OCI-LY1 (cell line): ENCODE measurements around the gene CSNK1A1.

Source experiments
- H2AFZ ChIP-seq: fragments of 200-600 bp; sonication (generic), shearing (Covaris generic); 2 replicates; pipeline ENCODE4 v1.6.0; 2014; ENCODE audit warnings: antibody characterized with exemption, mild to moderate bottlenecking, low read length
- H3F3A ChIP-seq: fragments of 200-600 bp; sonication (generic), shearing (Covaris generic); 2 replicates; pipeline ENCODE4 v1.6.0; 2014; ENCODE audit warnings: mild to moderate bottlenecking, antibody characterized with exemption, low read length, moderate library complexity; ENCODE audit not compliant: insufficient read depth
- H3K27ac ChIP-seq: fragments of 200-600 bp; sonication (generic); 2 replicates; pipeline ENCODE4 v1.5.1; 2014; ENCODE audit warnings: low read length, mixed run types, mild to moderate bottlenecking, low read depth; ENCODE audit not compliant: poor library complexity, severe bottlenecking
- H3K27me3 ChIP-seq: fragments of 200-600 bp; sonication (generic); 2 replicates; pipeline ENCODE4 v1.6.0; 2014; ENCODE audit warnings: antibody characterized with exemption, mild to moderate bottlenecking, low read length, moderate library complexity; ENCODE audit not compliant: insufficient read depth
- H3K36me3 ChIP-seq: fragments of 200-600 bp; sonication (generic); 2 replicates; pipeline ENCODE4 v1.6.1; 2014; ENCODE audit warnings: mild to moderate bottlenecking, antibody characterized with exemption, low read length, moderate library complexity, mixed read lengths; ENCODE audit not compliant: insufficient read depth
- H3K4me1 ChIP-seq: fragments of 200-600 bp; sonication (generic); 2 replicates; pipeline ENCODE4 v1.5.1; 2014; ENCODE audit warnings: mild to moderate bottlenecking, low read length, moderate library complexity; ENCODE audit not compliant: insufficient read depth, severe bottlenecking
- H3K4me2 ChIP-seq: fragments of 200-600 bp; sonication (generic), shearing (Covaris generic); 2 replicates; pipeline ENCODE4 v1.6.1; 2014; ENCODE audit warnings: low read length
- H3K4me3 ChIP-seq: fragments of 200-600 bp; sonication (generic); 2 replicates; pipeline ENCODE4 v1.5.1; 2014; ENCODE audit warnings: low read length, low read depth, mild to moderate bottlenecking, mixed read lengths; ENCODE audit not compliant: poor library complexity, severe bottlenecking
- H3K79me2 ChIP-seq: fragments of 200-600 bp; shearing (Covaris generic); 2 replicates; pipeline ENCODE4 v1.6.1; 2016; ENCODE audit warnings: mixed run types, low read length, mixed read lengths; ENCODE audit not compliant: insufficient read depth
- H3K9ac ChIP-seq: fragments of 200-600 bp; sonication (generic), shearing (Covaris generic); 2 replicates; pipeline ENCODE4 v1.6.1; 2014; ENCODE audit warnings: mild to moderate bottlenecking, low read length, mixed read lengths
- H3K9me2 ChIP-seq: fragments of 200-600 bp; sonication (generic), shearing (Covaris generic); 2 replicates; pipeline ENCODE4 v1.6.1; 2014; ENCODE audit warnings: low read depth, mild to moderate bottlenecking, low read length, mixed read lengths
- H3K9me3 ChIP-seq: fragments of 200-600 bp; shearing (Covaris generic); 2 replicates; pipeline ENCODE4 v1.6.1; 2014; ENCODE audit warnings: low read length, mixed read lengths
- H4K20me1 ChIP-seq: fragments of 200-600 bp; sonication (generic), shearing (Covaris generic); 2 replicates; pipeline ENCODE4 v1.6.0; 2016; ENCODE audit warnings: mild to moderate bottlenecking, low read length; ENCODE audit not compliant: insufficient read depth
- CTCF ChIP-seq: fragments of 200-600 bp; sonication (generic), shearing (Covaris generic); IDR thresholded peaks from 2 replicates; pipeline ENCODE4 v1.5.1; 2017; ENCODE audit warnings: mild to moderate bottlenecking, antibody characterized with exemption, low read length, moderate library complexity, mixed read lengths
- EZH2 ChIP-seq: fragments of 200-600 bp; sonication (generic), shearing (Covaris generic); IDR thresholded peaks from 2 replicates; pipeline ENCODE4 v1.8.0; 2017; ENCODE audit warnings: borderline replicate concordance, mixed run types, mild to moderate bottlenecking, antibody characterized with exemption, low read length, moderate library complexity, mixed read lengths

CSNK1A1 gene

GRCh38 chr5:149521739-149522685, 29.2 kb downstream of the CSNK1A1 start:
- Histone ChIP-seq H3F3A (no peaks in the 10 kb centered on the region), H3K27me3 (no peaks in the 10 kb centered on the region), H3K9me2 (no peaks in the 10 kb centered on the region), H3K27ac (no peak overlapping the region), H3K79me2 (peaks cover 92% of the 10 kb centered on the region), H3K9me3 (no peaks in the 10 kb centered on the region), H3K9ac (no peak overlapping the region), H3K4me2 (no peak overlapping the region), H3K4me3 (no peak overlapping the region), H4K20me1 (peaks cover 4% of the 10 kb centered on the region), H3K4me1 (peaks cover 13% of the 10 kb centered on the region), H2AFZ (no peak overlapping the region), H3K36me3 (peaks cover 85% of the 10 kb centered on the region)
- TF ChIP-seq CTCF (no peak), EZH2 (no peak)

- H3K27ac ChIP-seq, result no peak overlapping the region
These were observed 31.6 kb downstream of the CSNK1A1 start for GRCh38 chr5:149519601-149520000.

GRCh38 chr5:149518620-149519019, 32.6 kb downstream of the CSNK1A1 start:
- Histone ChIP-seq H3K9ac (no peak overlapping the region), H4K20me1 (no peaks in the 10 kb centered on the region), H2AFZ (no peak overlapping the region), H3K4me2 (no peak overlapping the region), H3K4me1 (peaks cover 10% of the 10 kb centered on the region), H3F3A (no peaks in the 10 kb centered on the region), H3K27me3 (no peaks in the 10 kb centered on the region), H3K9me3 (no peaks in the 10 kb centered on the region), H3K4me3 (no peak overlapping the region), H3K27ac (no peak overlapping the region), H3K36me3 (peaks cover 83% of the 10 kb centered on the region), H3K9me2 (no peaks in the 10 kb centered on the region), H3K79me2 (peaks cover 81% of the 10 kb centered on the region)
- TF ChIP-seq EZH2, result no peak
- TF ChIP-seq CTCF, result no peak

More at GRCh38 chr5:149519601-149520000, 31.6 kb downstream of the CSNK1A1 start:
- no peaks in the 10 kb centered on the region for H3K9me3 ChIP-seq
- H4K20me1 ChIP-seq, result no peaks in the 10 kb centered on the region; the same call in 1 of the 2 replicates
- peaks cover 93% of the 10 kb centered on the region for H3K36me3 ChIP-seq
- no peaks in the 10 kb centered on the region for H3K27me3 ChIP-seq
- H3K4me2 ChIP-seq, result no peak overlapping the region
- H3K79me2 ChIP-seq, result peaks cover 89% of the 10 kb centered on the region
- H3K4me3 ChIP-seq, result no peak overlapping the region
- H3K9me2 ChIP-seq, result no peaks in the 10 kb centered on the region
- TF ChIP-seq CTCF, result no peak
- TF ChIP-seq EZH2, result no peak
- H2AFZ ChIP-seq, result no peak overlapping the region
- H3K4me1 ChIP-seq, result peaks cover 10% of the 10 kb centered on the region
- no peaks in the 10 kb centered on the region for H3F3A ChIP-seq
- H3K9ac ChIP-seq, result no peak overlapping the region
